Right lobe of liver (tissue), 6 donors: ENCODE results near the gene PTGDS. TPM values are rescaled to one million over a fixed set of nuclear protein-coding genes. Genes with fewer than 3 reads are reported as not detected.

ENCODE experiments used
- ATAC-seq, 4 donors: fragments of 200-7000 bp; cut with Tn5 transposase; one replicate each; pipeline ENCODE4 v1.9.1; 2020; ENCODE audit warnings: mild to moderate bottlenecking in 4 of 4, moderate library complexity in 4 of 4
- DNase-seq, 3 donors: peaks; one replicate each; pipeline ENCODE4 v3.0.0-alpha.2; 2020
- H3K27ac ChIP-seq, 3 donors: fragments of 200-600 bp; one replicate each; pipeline ENCODE4 v1.8.0; 2022
- H3K27me3 ChIP-seq, 2 donors: fragments of 200-600 bp; one replicate each; pipeline ENCODE4 v1.8.0; 2022
- H3K36me3 ChIP-seq, 4 donors: fragments of 200-600 bp; sonication (generic) in 1 of 4; one replicate each; pipeline versions ENCODE4 v1.5.1 to v1.8.0; 2017 to 2022; ENCODE audit warnings: control low read depth in 1 of 4
- H3K4me1 ChIP-seq, 4 donors: fragments of 200-600 bp; sonication (generic) in 1 of 4; one replicate each; pipeline versions ENCODE4 v1.5.1 to v1.8.0; 2017 to 2022; ENCODE audit warnings: control low read depth in 1 of 4
- H3K4me3 ChIP-seq, 3 donors: fragments of 200-600 bp; one replicate each; pipeline ENCODE4 v1.8.0; 2022
- H3K9me3 ChIP-seq, 4 donors: fragments of 200-600 bp; sonication (generic) in 1 of 4; one replicate each; pipeline versions ENCODE4 v1.5.1 to v1.8.0; 2017 to 2022; ENCODE audit warnings: control low read depth in 1 of 4
- POLR2A ChIP-seq: fragments of 450-650 bp; IDR thresholded peaks from one replicate; pipeline ENCODE4 v1.6.1; 2017; ENCODE audit warnings: antibody characterized with exemption, mild to moderate bottlenecking
- WGBS: methylation state at CpG from one replicate; pipeline ENCODE4 v1.1.6; 2018; ENCODE audit warnings: low coverage, low lambda C conversion rate; ENCODE audit not compliant: insufficient coverage; ENCODE audit errors: missing lambda C conversion rate; 5-methylcytosine and 5-hydroxymethylcytosine counted together
- intact Hi-C, 2 donors: fragments of 100-400 bp; cut with DNase I; formaldehyde crosslinking; loops; one replicate each; pipeline versions ENCODE4 v1.11.2 to v1.14.1; 2022
- total RNA-seq, 6 experiments: library from RNA; depleted of rRNA in 2 of 6; stranded (reverse); fragments of >200 nt in 2 of 6; fragmentation: NEBNext Ultra II Directional in 3 of 6; extraction: Animal tissue kit (Norgen Biotek cat#: 25700) in 3 of 6; gene quantifications; one replicate each; pipeline versions ENCODE4 v1.1.0 to v1.2.4, GENCODE V29; 2016 to 2023
- TF ChIP-seq, protein P1 (sequence below), 4 donors: fragments of 200-600 bp in 3 of 4; fragments of 450-650 bp in 1 of 4; IDR thresholded peaks; one replicate each; pipeline versions ENCODE4 v1.5.1 to v1.8.0; 2016 to 2022; ENCODE audit warnings: antibody characterized with exemption in 4 of 4, mild to moderate bottlenecking in 2 of 4
- donor health status: DM: no; HTN: yes; CAD: no.
- donor health status: DM: no; HTN: no; CAD: no.
- donor health status: DM: no; HTN: no; CAD: no.
- donor health status: DM: no; HTN: yes; CAD: no.
- donor health status: DM: no; HTN: yes; CAD: no.

PTGDS gene
- total RNA-seq, 6 experiments from 2014 or later: 4.3 to 21.9 (median 6.0) TPM

DNA sequence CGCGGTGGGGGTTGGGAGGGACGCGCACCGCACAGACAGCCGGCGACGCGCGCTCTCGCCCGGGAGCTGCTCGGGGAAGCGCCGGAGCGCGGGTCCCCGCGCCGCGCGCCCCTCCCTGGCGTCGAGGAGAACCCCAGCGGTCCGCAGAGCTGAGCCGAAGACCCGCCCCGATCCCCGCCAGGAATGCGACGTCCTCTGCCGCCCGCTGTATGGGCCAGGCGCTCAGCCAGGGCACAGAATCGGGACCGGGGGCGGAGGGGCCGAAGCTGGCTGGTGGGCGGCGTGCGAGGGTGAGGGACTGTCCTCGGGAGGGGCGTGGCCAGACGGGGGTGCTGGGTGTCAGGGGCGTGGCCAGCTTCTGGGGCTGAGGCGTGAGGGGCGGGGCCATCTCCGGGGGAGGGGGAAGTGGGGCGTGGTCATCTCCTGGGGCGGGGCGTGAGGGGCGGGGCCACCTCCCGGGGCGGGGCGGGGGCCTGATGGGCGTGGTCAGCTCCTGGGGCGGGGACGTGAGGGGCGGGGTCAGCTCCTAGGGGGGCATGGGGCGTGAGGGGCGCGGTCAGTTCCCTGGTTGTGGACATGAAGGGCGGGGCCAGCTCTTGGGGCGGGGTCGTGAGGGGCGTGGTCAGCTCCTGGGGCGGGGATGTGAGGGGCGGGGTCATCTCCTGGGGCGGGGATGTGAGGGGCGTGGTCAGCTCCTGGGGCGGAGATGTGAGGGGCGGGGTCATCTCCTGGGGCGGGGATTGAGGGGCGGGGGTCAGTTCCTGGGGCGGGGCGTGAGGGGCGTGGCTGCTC lies 965 bp downstream of the PTGDS start:
- peak; percentile 29 to 59 (median 52) for ATAC-seq
- no peak for TF ChIP-seq POLR2A
- TF ChIP-seq, protein P1, sequence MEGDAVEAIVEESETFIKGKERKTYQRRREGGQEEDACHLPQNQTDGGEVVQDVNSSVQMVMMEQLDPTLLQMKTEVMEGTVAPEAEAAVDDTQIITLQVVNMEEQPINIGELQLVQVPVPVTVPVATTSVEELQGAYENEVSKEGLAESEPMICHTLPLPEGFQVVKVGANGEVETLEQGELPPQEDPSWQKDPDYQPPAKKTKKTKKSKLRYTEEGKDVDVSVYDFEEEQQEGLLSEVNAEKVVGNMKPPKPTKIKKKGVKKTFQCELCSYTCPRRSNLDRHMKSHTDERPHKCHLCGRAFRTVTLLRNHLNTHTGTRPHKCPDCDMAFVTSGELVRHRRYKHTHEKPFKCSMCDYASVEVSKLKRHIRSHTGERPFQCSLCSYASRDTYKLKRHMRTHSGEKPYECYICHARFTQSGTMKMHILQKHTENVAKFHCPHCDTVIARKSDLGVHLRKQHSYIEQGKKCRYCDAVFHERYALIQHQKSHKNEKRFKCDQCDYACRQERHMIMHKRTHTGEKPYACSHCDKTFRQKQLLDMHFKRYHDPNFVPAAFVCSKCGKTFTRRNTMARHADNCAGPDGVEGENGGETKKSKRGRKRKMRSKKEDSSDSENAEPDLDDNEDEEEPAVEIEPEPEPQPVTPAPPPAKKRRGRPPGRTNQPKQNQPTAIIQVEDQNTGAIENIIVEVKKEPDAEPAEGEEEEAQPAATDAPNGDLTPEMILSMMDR (IDR thresholded peaks at IDR 0.05): no peak
- no peaks in the 10 kb centered on the region for H3K9me3 ChIP-seq
- DNase-seq: peak in 2 of 3 donors; percentile 67
- no peaks in the 10 kb centered on the region for H3K27me3 ChIP-seq
- H3K27ac ChIP-seq: no peak overlapping the region
- intact Hi-C loops: no loop called here
- 8% methylated on average over 18 of the region's 78 CpGs for WGBS
- no peaks in the 10 kb centered on the region for H3K4me1 ChIP-seq
- peak overlapping the region; percentile 16 to 29 (median 21) for H3K4me3 ChIP-seq
- no peaks in the 10 kb centered on the region for H3K36me3 ChIP-seq

DNA sequence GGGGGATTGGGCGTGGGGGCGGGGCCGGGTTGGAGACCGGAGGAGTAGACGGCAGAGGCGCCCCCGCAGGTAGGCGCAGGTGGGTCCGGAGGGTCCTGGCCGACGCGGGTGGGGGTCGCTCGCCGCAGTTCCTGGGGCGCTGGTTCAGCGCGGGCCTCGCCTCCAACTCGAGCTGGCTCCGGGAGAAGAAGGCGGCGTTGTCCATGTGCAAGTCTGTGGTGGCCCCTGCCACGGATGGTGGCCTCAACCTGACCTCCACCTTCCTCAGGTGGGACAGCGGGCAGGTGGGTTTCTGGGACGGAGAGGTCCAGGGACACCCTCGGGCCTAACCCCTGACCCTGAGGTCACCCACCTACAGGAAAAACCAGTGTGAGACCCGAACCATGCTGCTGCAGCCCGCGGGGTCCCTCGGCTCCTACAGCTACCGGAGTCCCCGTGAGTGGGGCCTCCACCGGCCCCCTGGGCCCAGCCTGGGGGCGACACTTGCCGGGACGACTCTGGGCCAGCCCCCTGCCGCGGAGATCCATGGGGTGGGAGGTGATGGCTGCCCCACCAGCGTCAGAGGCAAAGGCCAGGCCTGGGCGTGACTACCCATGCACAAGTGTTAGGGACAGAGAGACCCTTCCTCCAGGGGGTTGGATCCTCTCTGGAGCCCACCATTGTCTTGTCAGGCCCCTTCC lies 1.7 kb downstream of the PTGDS start:
- ATAC-seq (no peak), DNase-seq (no peak)
- 11% methylated on average over 6 of the region's 41 CpGs for WGBS
- intact Hi-C loops: no loop called here
- no peak for TF ChIP-seq POLR2A
- TF ChIP-seq, protein P1 (IDR thresholded peaks at IDR 0.05): no peak
- H3K27ac ChIP-seq: no peak overlapping the region
- no peaks in the 10 kb centered on the region for H3K36me3 ChIP-seq
- H3K9me3 ChIP-seq: no peaks in the 10 kb centered on the region
- no peaks in the 10 kb centered on the region for H3K4me1 ChIP-seq
- H3K4me3 ChIP-seq: no peak overlapping the region
- no peaks in the 10 kb centered on the region for H3K27me3 ChIP-seq

DNA sequence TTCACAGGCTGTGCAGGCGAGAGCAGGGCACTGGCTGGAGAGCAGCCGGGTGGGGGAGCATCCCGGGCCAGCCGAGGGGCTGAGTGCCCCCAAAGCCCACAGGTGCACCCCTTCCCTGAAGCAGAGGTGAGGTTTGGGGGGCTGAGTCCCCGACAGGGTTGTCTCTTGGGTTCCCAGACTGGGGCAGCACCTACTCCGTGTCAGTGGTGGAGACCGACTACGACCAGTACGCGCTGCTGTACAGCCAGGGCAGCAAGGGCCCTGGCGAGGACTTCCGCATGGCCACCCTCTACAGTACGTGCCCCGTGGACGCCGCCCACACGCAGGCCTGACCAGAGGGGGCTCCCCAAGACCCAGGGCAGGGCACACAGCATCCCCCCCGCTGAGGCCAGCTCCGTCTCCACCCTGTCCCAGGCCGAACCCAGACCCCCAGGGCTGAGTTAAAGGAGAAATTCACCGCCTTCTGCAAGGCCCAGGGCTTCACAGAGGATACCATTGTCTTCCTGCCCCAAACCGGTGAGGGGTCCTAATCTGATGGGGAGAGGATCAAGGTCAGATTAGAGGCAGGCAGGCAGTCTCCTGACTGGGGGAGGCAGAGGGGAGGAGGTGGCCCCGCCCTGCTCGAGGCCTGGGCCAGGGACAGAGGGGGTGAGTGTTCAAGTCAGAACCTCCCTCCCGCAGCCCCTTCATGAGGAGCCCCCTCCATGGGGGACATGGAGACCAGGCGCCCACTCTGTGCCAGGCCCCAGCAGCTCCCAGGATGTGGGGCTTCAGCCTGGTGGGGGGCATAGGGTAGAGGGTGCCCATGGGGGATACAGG lies 2.7 kb downstream of the PTGDS start:
- H3K27me3 ChIP-seq: no peaks in the 10 kb centered on the region
- no peaks in the 10 kb centered on the region for H3K36me3 ChIP-seq
- no peaks in the 10 kb centered on the region for H3K4me1 ChIP-seq
- intact Hi-C loops: no loop called here
- H3K9me3 ChIP-seq: no peaks in the 10 kb centered on the region
- TF ChIP-seq, protein P1 (IDR thresholded peaks at IDR 0.05): no peak
- TF ChIP-seq POLR2A: no peak
- 0% methylated on average over 1 of the region's 26 CpGs for WGBS
- DNase-seq (no peak), ATAC-seq (no peak)
- no peak overlapping the region for H3K4me3 ChIP-seq
- H3K27ac ChIP-seq: no peak overlapping the region

- no peak for ATAC-seq
Observed at GRCh38 chr9:136980669-136981478, 3.6 kb downstream of the PTGDS start.

More at GRCh38 chr9:136980669-136981478, 3.6 kb downstream of the PTGDS start:
- intact Hi-C loops: no loop called here
- H3K4me1 ChIP-seq: no peaks in the 10 kb centered on the region
- no peak overlapping the region for H3K27ac ChIP-seq
- no peak overlapping the region for H3K4me3 ChIP-seq
- H3K9me3 ChIP-seq: no peaks in the 10 kb centered on the region
- no peaks in the 10 kb centered on the region for H3K36me3 ChIP-seq
- 84% methylated on average over 5 of the region's 16 CpGs for WGBS
- TF ChIP-seq, protein P1 (IDR thresholded peaks at IDR 0.05): no peak
- TF ChIP-seq POLR2A: no peak
- no peak for DNase-seq
- no peaks in the 10 kb centered on the region for H3K27me3 ChIP-seq
